H1 (cell line): ENCODE results near the gene TMPRSS3. TPM values are rescaled to one million over a fixed set of nuclear protein-coding genes. Genes with fewer than 3 reads are reported as not detected.

Source experiments
- CEBPB ChIP-seq: IDR thresholded peaks from 2 replicates; pipeline ENCODE4 v1.6.1; 2012; ENCODE audit warnings: low read depth, low read length
- SRF ChIP-seq: IDR thresholded peaks from 2 replicates; pipeline ENCODE4 v1.6.1; 2011; ENCODE audit warnings: mild to moderate bottlenecking, low read depth, low read length, moderate library complexity
- polyA plus RNA-seq, 7 experiments: library from polyadenylated mRNA; depleted of rRNA in 3 of 7; stranded (reverse) in 5 of 7; unstranded in 2 of 7; fragments of >200 nt in 5 of 7; fragments of 200-250 nt in 2 of 7; gene quantifications; 1 replicate in 5 of 7; 2 replicates in 1 of 7; 4 replicates in 1 of 7; pipeline versions ENCODE4 v1.2.1 to v1.2.3, GENCODE V29; 2011 to 2013; ENCODE audit warnings: missing spikeins in 2 of 7, mixed read lengths in 2 of 7
- total RNA-seq: library from RNA; stranded (reverse); fragmentation: NEBNext Ultra II Directional; extraction: Animal tissue kit (Norgen Biotek cat#: 25700); gene quantifications from 2 replicates; pipeline ENCODE4 v1.2.1, GENCODE V29; 2021

Gene TMPRSS3
- total and polyA plus RNA-seq, 2 of the 8 experiments (the other 6 are each of a cell fraction or from before 2014, with no cell fraction given), result 0.38 TPM; not detected in 1

- TF ChIP-seq SRF, result no peak
- TF ChIP-seq CEBPB, result no peak
These were observed 2.7 kb upstream of the TMPRSS3 start (continued) for GRCh38 chr21:42398436-42399028.
